Osteoblast (primary cell): ENCODE measurements around the gene ST3GAL6. TPM values are rescaled to one million over a fixed set of nuclear protein-coding genes. Genes with fewer than 3 reads are reported as not detected.
A peak's percentile ranks its signal among the peaks of the same experiment; 100 is the strongest.

Experiments used
- DNase-seq: peaks from one replicate; pipeline ENCODE4 v3.0.0; 2011; ENCODE audit warnings: low spot score, mixed read lengths; ENCODE audit not compliant: insufficient read length; ENCODE audit errors: missing footprints
- H2AFZ ChIP-seq: 2 replicates; pipeline ENCODE4 v1.6.0; 2011; ENCODE audit warnings: mild to moderate bottlenecking, low read length
- H3K27ac ChIP-seq: 2 replicates; pipeline ENCODE4 v1.5.1; 2011; ENCODE audit warnings: mild to moderate bottlenecking, low read depth, low read length, moderate library complexity
- H3K27me3 ChIP-seq: 2 replicates; pipeline ENCODE4 v1.6.0; 2012; ENCODE audit warnings: mild to moderate bottlenecking, control low read depth, inconsistent platforms, low read length, moderate library complexity; ENCODE audit not compliant: insufficient read depth
- H3K36me3 ChIP-seq: 2 replicates; pipeline ENCODE4 v1.5.1; 2011; ENCODE audit warnings: mild to moderate bottlenecking, low read length, control low read depth, moderate library complexity; ENCODE audit not compliant: insufficient read depth
- H3K4me1 ChIP-seq: 2 replicates; pipeline ENCODE4 v1.5.1; 2011; ENCODE audit warnings: mild to moderate bottlenecking, low read length, control low read depth, moderate library complexity; ENCODE audit not compliant: insufficient read depth
- H3K4me2 ChIP-seq: 2 replicates; pipeline ENCODE4 v1.6.0; 2011; ENCODE audit warnings: mild to moderate bottlenecking, low read length; ENCODE audit not compliant: insufficient read depth
- H3K4me3 ChIP-seq: fragments of 200-600 bp; sonication (generic); 3 replicates; pipeline ENCODE4 v1.5.1; 2012; ENCODE audit warnings: mild to moderate bottlenecking, low read length, inconsistent platforms; ENCODE audit not compliant: insufficient read depth
- H3K79me2 ChIP-seq: 2 replicates; pipeline ENCODE4 v1.6.0; 2012; ENCODE audit warnings: mild to moderate bottlenecking, low read length, control low read depth, inconsistent platforms; ENCODE audit not compliant: insufficient read depth
- H3K9me3 ChIP-seq: 2 replicates; pipeline ENCODE4 v1.5.1; 2011; ENCODE audit warnings: low read depth, low read length, control low read depth
- H4K20me1 ChIP-seq: 2 replicates; pipeline ENCODE4 v1.6.0; 2012; ENCODE audit warnings: mild to moderate bottlenecking, low read length, control low read depth; ENCODE audit not compliant: insufficient read depth
- CTCF ChIP-seq: IDR thresholded peaks from 2 replicates; pipeline ENCODE4 v1.5.1; 2011; ENCODE audit warnings: mild to moderate bottlenecking, low read depth, low read length, moderate library complexity; ENCODE audit errors: extremely low read depth
- total RNA-seq: library from RNA; depleted of rRNA; stranded (reverse); fragments of >200 nt; gene quantifications from 2 replicates; pipeline ENCODE4 v1.2.3, GENCODE V29; 2012

Gene ST3GAL6
- total RNA-seq, 1 donor, result 2.2 TPM

- H3K27me3 ChIP-seq, result peaks cover 3% of the 10 kb centered on the region
- H3K4me3 ChIP-seq, result no peak overlapping the region
- H3K4me1 ChIP-seq, result peaks cover 39% of the 10 kb centered on the region
- H2AFZ ChIP-seq, result no peak overlapping the region
- H3K79me2 ChIP-seq, result no peaks in the 10 kb centered on the region
- H3K36me3 ChIP-seq, result no peaks in the 10 kb centered on the region
- no peaks in the 10 kb centered on the region for H3K9me3 ChIP-seq
- DNase-seq, result no peak
- no peak for TF ChIP-seq CTCF
- H4K20me1 ChIP-seq, result no peaks in the 10 kb centered on the region
- no peak overlapping the region for H3K27ac ChIP-seq
- peak overlapping the region; percentile 61 for H3K4me2 ChIP-seq
Measured at GRCh38 chr3:98777286-98777685, 14.1 kb downstream of the ST3GAL6 start.

GRCh38 chr3:98777801-98778220 lies 14.7 kb downstream of the ST3GAL6 start:
- Histone ChIP-seq H3K4me1 (peaks cover 43% of the 10 kb centered on the region), H3K27ac (peak overlapping the region; percentile 84), H4K20me1 (no peaks in the 10 kb centered on the region), H3K4me3 (no peak overlapping the region), H2AFZ (no peak overlapping the region), H3K27me3 (peaks cover 2% of the 10 kb centered on the region), H3K36me3 (no peaks in the 10 kb centered on the region), H3K9me3 (no peaks in the 10 kb centered on the region), H3K4me2 (peak overlapping the region; percentile 61), H3K79me2 (no peaks in the 10 kb centered on the region)
- TF ChIP-seq CTCF, result peak; percentile 14
- peak; percentile 34 for DNase-seq

GRCh38 chr3:98778383-98778782 lies 15.2 kb downstream of the ST3GAL6 start:
- no peaks in the 10 kb centered on the region for H4K20me1 ChIP-seq
- H3K4me3 ChIP-seq, result peak overlapping the region; percentile 13
- no peak for DNase-seq
- no peaks in the 10 kb centered on the region for H3K9me3 ChIP-seq
- H3K36me3 ChIP-seq, result no peaks in the 10 kb centered on the region
- H3K4me2 ChIP-seq, result peak overlapping the region; percentile 61
- no peak for TF ChIP-seq CTCF
- peak overlapping the region; percentile 45 for H2AFZ ChIP-seq
- no peaks in the 10 kb centered on the region for H3K27me3 ChIP-seq
- H3K4me1 ChIP-seq, result peaks cover 49% of the 10 kb centered on the region
- no peaks in the 10 kb centered on the region for H3K79me2 ChIP-seq
- H3K27ac ChIP-seq, result peak overlapping the region; percentile 84

- Histone ChIP-seq H3K4me2 (peak overlapping the region; percentile 61), H3K4me3 (peak overlapping the region; percentile 13), H3K4me1 (peaks cover 54% of the 10 kb centered on the region), H4K20me1 (no peaks in the 10 kb centered on the region), H3K9me3 (no peaks in the 10 kb centered on the region), H3K27me3 (no peaks in the 10 kb centered on the region), H3K79me2 (no peaks in the 10 kb centered on the region), H2AFZ (peak overlapping the region; percentile 45), H3K27ac (peak overlapping the region; percentile 84), H3K36me3 (no peaks in the 10 kb centered on the region)
- no peak for TF ChIP-seq CTCF
- peak; percentile 84 for DNase-seq
Measured at GRCh38 chr3:98778852-98779413, 15.8 kb downstream of the ST3GAL6 start.
